Activated CD4-positive, alpha-beta T cell treated with anti-CD3 and anti-CD28 coated beads, Interleukin-2, amount 50 U/mL, for 1 hour (primary cell): ENCODE data around the gene ZNF343.
"Not testable (repeated sequence)": the region's sequence is repeated elsewhere in the genome, so short reads cannot be mapped to it uniquely, and the experiment has no call there.

Source experiments
- DNase-seq: peaks from one replicate; pipeline ENCODE4 v3.0.0-alpha.2; 2020

The ZNF343 gene

DNA sequence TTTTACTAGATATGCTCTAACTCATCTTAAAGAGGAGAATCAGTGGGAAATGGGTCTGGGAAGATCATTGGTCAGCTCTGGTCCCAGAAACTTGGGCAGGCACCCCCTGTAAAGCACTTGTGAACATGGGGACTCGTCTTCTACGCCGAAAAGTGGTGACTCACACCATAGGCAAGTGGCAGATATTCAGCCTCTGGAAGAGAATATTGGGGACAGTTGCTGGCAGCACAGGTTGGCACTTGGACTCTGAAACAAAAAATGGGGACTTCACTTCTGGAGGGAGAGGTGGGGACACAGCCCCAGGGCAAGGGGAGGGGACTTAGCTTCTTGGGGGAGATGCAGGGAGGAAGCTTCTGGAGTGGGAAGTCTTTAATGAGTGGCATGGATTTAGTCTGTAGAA, 11.9 kb upstream of the ZNF343 start:
- no peak for DNase-seq

GRCh38 chr20:2519115-2519809, 10.5 kb upstream of the ZNF343 start:
- no peak for DNase-seq

DNA sequence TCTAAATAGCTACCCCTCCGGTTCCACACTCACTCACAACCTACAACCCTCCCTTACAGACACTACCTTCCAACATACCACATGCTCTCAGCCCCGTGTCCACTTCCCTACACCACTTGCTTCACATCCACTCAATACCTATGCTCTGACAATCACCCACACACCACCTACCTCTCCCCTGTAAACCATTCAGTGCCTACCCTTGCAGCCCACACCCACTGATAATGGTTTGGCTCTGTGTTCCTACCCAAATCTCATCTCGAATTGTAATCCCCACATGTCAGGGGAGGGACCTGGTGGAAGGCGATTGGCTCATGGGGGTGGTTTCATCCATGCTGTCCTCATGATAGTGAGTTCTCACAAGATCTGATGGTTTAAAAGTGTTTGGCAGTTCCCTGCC, 9.8 kb upstream of the ZNF343 start:
- DNase-seq, result no peak

DNA sequence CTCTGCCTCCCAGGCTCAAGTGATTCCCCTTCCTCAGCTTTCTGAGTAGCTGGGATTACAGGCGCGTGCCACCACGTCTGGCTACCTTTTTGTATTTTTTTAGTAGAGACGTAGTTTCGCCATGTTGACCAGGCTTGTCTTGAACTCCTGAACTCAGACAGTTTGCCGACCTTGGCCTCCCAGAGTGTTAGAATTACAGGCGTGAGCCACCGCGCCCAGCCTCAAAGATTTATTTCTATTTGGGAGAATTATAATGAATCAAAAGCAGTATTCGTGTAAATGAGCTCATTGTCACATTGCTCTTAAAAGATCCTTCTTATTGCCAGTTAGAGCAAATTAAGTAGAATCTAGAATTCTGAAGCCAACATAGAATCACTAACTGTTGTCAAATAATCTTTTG, 9.4 kb upstream of the ZNF343 start:
- no peak for DNase-seq

- DNase-seq, result no peak
Measured at GRCh38 chr20:2516399-2516798, 7.7 kb upstream of the ZNF343 start.

DNA sequence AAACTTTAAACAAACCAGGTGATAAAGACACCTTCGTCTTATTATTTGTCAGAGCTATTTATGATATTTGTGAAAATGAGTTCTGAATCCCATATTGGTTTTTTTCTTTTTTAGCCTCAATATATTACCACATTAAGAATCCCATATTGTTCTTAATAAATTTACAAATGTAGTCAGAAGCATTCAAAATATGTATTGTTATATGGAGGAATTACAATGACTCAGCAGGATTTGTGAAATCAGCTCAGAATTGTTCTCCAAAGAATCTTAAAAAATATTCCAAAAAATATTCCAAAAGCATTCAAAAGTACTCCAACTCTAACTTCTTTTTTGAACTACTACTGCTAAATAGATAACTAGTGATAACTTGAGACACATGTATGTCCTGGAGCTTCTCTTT, 6.5 kb upstream of the ZNF343 start:
- no peak for DNase-seq

DNA sequence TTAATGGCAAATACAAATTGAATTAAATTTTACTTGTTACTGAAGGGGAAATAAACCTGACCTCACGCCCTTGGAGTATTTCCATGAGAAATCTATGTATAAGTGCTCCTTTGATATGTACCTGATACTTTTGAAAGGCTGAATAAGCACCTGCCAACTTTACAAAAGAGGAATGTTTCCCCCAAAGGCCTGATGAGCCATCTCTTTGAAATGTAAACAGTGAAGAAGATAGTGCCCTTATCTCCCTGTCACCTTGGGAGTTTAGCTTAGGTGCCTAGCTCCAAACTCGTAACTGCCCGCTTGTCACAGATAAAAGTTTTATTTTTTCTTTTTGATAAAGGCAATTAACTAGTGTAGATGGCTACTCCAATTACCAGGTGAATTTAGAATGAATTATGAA, 1.1 kb upstream of the ZNF343 start:
- DNase-seq, result no peak

- no peak for DNase-seq
Measured at GRCh38 chr20:2509468-2509781, 710 bp upstream of the ZNF343 start.

- no peak for DNase-seq
Measured at GRCh38 chr20:2507875-2508630, 662 bp downstream of the ZNF343 start.

GRCh38 chr20:2507464-2507863, 1.3 kb downstream of the ZNF343 start:
- DNase-seq, result no peak

GRCh38 chr20:2506426-2506825, 2.3 kb downstream of the ZNF343 start:
- DNase-seq, result not testable (repeated sequence)

DNA sequence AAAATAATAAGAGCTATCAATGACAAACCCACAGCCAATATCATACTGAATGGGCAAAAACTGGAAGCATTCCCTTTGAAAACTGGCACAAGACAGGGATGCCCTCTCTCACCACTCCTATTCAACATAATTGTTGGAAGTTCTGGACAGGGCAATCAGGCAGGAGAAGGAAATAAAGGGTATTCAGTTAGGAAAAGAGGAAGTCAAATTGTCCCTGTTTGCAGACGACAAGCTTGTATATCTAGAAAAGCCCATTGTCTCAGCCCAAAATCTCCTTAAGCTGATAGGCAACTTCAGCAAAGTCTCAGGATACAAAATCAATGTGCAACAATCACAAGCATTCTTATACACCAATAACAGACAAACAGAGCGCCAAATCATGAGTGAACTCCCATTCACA, 3.9 kb downstream of the ZNF343 start:
- DNase-seq, result not testable (repeated sequence)

- DNase-seq, result not testable (repeated sequence)
Measured at GRCh38 chr20:2502808-2503384, 5.8 kb downstream of the ZNF343 start.

- DNase-seq, result no peak
Measured at GRCh38 chr20:2485661-2486060, 23.1 kb downstream of the ZNF343 start.

DNA sequence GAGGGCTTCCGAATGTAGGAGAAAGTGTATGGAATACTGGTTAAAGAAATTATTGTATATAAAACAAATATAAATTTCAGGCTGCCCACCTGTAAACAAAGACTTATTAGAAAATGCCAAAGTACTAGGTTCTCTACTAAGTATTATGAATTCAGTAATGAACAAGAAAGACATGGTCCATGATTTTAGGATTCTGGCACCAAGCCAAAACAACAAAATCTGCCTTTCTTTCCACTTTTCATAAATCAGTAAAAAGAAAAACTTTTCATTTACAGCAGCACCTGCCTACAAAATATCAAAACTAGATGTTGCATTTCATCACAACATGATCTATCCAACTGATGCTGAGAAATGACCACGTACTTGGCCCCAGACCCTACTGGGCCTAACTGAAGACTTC, 23.6 kb downstream of the ZNF343 start:
- no peak for DNase-seq

DNA sequence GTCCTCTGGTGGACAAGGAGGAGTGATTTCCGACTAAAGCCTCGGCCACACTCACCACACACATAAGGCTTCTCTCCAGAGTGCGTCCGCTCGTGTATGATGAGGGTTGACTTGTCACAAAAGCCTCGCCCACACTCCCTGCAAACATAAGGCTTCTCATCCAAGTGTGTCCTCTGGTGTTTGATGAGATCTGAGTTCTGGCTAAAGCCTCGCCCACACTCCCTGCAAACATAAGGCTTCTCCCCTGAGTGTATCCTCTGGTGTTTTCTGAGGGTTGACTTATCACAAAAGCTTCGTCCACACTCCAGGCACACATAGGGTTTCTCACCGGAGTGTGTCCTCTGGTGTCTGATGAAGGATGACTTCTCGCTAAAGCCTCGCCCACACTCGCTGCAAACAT, 25.2 kb downstream of the ZNF343 start:
- DNase-seq, result no peak

- DNase-seq, result no peak
Measured at GRCh38 chr20:2480381-2480780, 28.3 kb downstream of the ZNF343 start.

- DNase-seq, result no peak
Measured at GRCh38 chr20:2476742-2477615, 31.7 kb downstream of the ZNF343 start.

DNA sequence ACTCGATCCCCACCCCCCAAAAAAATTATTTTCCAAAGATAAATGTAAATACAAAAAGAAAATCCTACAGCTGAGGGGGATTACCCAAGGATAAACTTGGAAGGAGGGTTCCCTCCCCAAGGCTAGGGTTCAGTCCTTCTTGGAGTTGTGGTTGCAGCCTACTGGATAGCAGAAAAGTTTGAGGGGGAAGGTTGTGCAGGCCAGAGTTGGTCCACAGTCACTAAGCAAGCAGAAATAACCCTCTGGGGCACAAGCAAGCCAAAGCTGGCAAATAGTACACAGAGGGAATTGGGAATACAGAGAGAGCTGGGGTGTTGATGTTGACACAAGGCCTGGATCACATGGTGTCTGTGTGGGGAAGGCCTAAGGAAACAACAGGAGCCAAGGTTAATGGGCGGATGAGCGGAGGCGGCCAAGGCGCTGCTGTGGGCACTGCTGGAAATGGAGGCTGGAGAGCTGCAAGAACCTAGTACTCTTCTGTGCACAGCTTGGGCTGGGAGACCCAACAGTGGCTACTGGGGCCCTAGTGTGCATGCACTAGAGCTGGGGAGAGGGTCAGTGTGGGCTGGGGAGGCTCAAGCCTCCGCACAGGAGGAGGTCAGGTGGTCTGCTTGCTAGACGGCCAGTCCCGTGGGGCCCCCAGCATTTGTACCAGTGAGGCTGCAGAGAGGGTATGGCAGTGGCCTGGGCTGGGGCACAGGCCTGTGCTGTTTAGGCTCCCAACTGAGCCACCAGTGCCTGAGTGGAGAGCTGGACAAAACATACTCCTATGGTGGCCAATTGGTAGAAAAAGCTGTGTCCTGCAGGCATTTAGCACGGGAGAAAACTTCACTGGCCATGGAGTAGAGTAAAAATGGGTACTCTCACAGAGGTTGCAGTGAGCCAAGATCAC, 32.6 kb downstream of the ZNF343 start:
- no peak for DNase-seq

DNA sequence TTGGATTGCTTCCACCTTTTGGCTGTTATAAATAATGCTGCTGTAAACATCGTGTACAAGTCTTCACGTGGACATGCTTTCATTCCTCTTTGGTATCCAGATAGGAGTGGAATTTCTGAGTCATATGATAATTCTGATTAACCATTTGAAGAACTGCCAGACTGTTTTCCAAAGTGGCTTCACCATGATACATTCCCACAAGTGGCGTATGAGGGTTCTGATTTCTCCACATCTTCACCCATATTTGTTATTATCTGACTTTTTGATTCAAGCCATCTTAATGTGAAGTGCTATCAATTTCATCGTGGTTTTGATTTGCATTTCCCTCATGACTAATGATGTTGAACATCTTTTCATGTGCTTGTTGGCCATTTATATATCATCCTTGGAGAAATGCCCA, 35.2 kb downstream of the ZNF343 start:
- DNase-seq, result no peak

DNA sequence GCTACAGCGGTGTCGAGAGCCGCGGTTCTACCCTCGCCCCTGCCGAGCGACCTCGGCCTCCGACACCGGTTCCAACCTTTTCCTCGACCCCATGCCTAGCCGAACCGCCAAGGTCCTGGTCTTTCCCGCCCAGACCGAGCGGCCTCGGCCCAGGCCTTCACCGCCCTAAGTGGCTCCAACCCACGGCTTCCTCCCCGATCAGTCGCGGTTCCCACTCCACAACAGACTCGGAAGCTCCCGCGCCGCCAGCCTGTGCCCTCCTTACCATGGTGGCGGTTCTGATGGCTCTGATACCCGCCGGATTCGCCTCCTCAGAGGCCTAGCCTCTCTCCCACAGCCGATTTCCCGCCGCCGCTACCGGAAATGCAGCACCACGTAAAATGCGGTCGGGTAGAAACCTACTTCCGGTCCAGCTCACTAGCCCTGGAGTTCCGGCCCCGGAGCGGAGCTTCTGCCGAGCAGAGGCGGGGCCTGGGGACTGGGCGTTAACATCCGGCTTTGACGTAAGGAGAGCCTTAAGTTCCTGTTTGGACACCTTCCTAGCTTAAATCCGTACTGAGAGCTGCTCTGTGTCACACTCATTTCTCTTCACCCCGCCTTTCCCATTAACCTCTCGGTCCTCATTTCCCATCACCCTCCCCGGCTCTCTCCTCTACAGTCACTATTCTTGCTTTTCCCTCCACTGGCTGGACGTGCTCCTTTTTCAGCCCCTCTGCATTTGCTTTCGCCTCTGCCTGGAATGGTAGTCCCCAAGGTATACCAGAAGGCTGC, 38.1 kb downstream of the ZNF343 start, which contains the start of gene SNRPB:
Gene SNRPB (minus strand): TSS at position 367 of the 771 bp plus-strand sequence. CDS start 99 bp downstream, at position 268.
- DNase-seq, result peak; percentile 95
